Upper lobe of left lung (tissue), 6 donors: Measurements from ENCODE around the gene CEP152. TPM values are rescaled to one million over a fixed set of nuclear protein-coding genes. Genes with fewer than 3 reads are reported as not detected.

Source experiments
- ATAC-seq, 2 donors: fragments of 200-7000 bp; cut with Tn5 transposase; one replicate each; pipeline ENCODE4 v1.9.1; 2022; ENCODE audit warnings: mild to moderate bottlenecking in 2 of 2, moderate library complexity in 2 of 2; ENCODE audit not compliant: low FRiP score in 2 of 2
- DNase-seq, 2 donors: peaks; one replicate each; pipeline ENCODE4 v3.0.0-alpha.2; 2019 to 2020
- H3K27ac ChIP-seq, 4 donors: fragments of 200-600 bp; sonication (generic); one replicate each; pipeline ENCODE4 v1.5.1; 2016 to 2019
- H3K27me3 ChIP-seq, 4 donors: fragments of 200-600 bp; sonication (generic); one replicate each; pipeline ENCODE4 v1.5.1; 2017 to 2019
- H3K36me3 ChIP-seq, 4 donors: fragments of 200-600 bp; sonication (generic); one replicate each; pipeline ENCODE4 v1.5.1; 2016 to 2019
- H3K4me1 ChIP-seq, 4 donors: fragments of 200-600 bp; sonication (generic); one replicate each; pipeline ENCODE4 v1.5.1; 2018 to 2019
- H3K4me3 ChIP-seq, 4 donors: fragments of 200-600 bp; sonication (generic); one replicate each; pipeline ENCODE4 v1.5.1; 2017 to 2019; ENCODE audit warnings: mild to moderate bottlenecking in 2 of 4, moderate library complexity in 1 of 4
- H3K9me3 ChIP-seq, 4 donors: fragments of 200-600 bp; sonication (generic); one replicate each; pipeline ENCODE4 v1.5.1; 2018 to 2019
- EP300 ChIP-seq, 4 donors: sonication (generic); formaldehyde crosslinking; IDR thresholded peaks; one replicate each; pipeline ENCODE4 v1.5.1; 2017; ENCODE audit warnings: antibody characterized with exemption in 4 of 4, control low read depth in 2 of 4
- POLR2A ChIP-seq, 4 donors: fragments of 450-650 bp; IDR thresholded peaks; one replicate each; pipeline ENCODE4 v1.5.1; 2016 to 2017; ENCODE audit warnings: antibody characterized with exemption in 4 of 4, mild to moderate bottlenecking in 2 of 4
- POLR2AphosphoS5 ChIP-seq, 2 donors: sonication (generic); formaldehyde crosslinking; IDR thresholded peaks; one replicate each; pipeline ENCODE4 v1.5.1; 2017; ENCODE audit warnings: antibody characterized with exemption in 2 of 2
- WGBS, 2 donors: methylation state at CpG; one replicate each; pipeline ENCODE4 v1.1.5; 2017 to 2018; 5-methylcytosine and 5-hydroxymethylcytosine counted together
- total RNA-seq, 6 donors: library from RNA; depleted of rRNA in 4 of 6; stranded (reverse); fragments of >200 nt in 4 of 6; gene quantifications; one replicate each; pipeline versions ENCODE4 v1.1.0 to v1.2.1, GENCODE V29; 2016 to 2021
- TF ChIP-seq, protein P1 (sequence below), 6 experiments: fragments of 450-650 bp in 4 of 6; fragments of 200-600 bp in 2 of 6; sonication (generic) in 2 of 6; IDR thresholded peaks; one replicate each; pipeline ENCODE4 v1.5.1; 2016 to 2019; ENCODE audit warnings: antibody characterized with exemption in 6 of 6
- donor health status: DM: no; HTN: no; CAD: no; lungs with moderate emphysema.
- donor health status: DM: no; HTN: yes; CAD: no; lungs with severe emphysema.

CEP152 gene
- total RNA-seq, 6 donors from 2014 or later = 2.3 to 58.9 (median 8.4) TPM

- Histone ChIP-seq H3K4me3 (no peak overlapping the region), H3K36me3 (no peaks in the 10 kb centered on the region), H3K9me3 (peaks cover 6 to 15% (median 11%) of the 10 kb centered on the region in 4 donors), H3K27ac (no peak overlapping the region), H3K4me1 (no peaks in the 10 kb centered on the region), H3K27me3 (no peaks in the 10 kb centered on the region)
- DNase-seq = no peak
- 75 to 79% methylated on average over 4 of the region's 4 CpGs for WGBS, 2 donors
- no peak for TF ChIP-seq POLR2A (IDR thresholded peaks at IDR 0.05)
- ATAC-seq = no peak
Measured at GRCh38 chr15:48719668-48720067, 91.2 kb downstream of the CEP152 start.

GRCh38 chr15:48718646-48719045, 92.2 kb downstream of the CEP152 start:
- DNase-seq = no peak

DNA sequence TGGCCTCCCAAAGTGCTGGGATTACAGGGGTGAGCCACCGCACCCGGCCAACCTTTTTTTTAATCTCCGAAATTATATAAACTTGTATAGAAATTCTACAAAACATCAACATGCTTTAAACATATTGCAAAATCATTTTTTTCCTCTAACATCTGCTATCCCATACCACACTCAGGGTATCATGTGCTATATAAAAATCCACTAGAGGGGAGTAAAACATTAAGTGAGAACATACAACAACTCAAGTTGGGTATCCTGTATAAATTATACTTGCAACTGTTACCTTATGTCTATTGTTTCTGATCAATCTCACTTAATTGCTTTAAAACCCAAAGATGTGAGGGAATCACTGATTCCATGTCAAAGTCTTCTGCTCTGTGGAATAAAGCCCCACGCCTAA, 93.4 kb downstream of the CEP152 start:
- Histone ChIP-seq H3K27me3 (no peaks in the 10 kb centered on the region), H3K4me3 (no peak overlapping the region), H3K4me1 (no peaks in the 10 kb centered on the region), H3K36me3 (no peaks in the 10 kb centered on the region), H3K9me3 (peaks cover 6 to 15% (median 11%) of the 10 kb centered on the region in 4 donors), H3K27ac (no peak overlapping the region)
- WGBS, 2 donors = 94 to 100% methylated on average over 4 of the region's 4 CpGs
- no peak for ATAC-seq
- no peak for DNase-seq
- TF ChIP-seq, protein P1, sequence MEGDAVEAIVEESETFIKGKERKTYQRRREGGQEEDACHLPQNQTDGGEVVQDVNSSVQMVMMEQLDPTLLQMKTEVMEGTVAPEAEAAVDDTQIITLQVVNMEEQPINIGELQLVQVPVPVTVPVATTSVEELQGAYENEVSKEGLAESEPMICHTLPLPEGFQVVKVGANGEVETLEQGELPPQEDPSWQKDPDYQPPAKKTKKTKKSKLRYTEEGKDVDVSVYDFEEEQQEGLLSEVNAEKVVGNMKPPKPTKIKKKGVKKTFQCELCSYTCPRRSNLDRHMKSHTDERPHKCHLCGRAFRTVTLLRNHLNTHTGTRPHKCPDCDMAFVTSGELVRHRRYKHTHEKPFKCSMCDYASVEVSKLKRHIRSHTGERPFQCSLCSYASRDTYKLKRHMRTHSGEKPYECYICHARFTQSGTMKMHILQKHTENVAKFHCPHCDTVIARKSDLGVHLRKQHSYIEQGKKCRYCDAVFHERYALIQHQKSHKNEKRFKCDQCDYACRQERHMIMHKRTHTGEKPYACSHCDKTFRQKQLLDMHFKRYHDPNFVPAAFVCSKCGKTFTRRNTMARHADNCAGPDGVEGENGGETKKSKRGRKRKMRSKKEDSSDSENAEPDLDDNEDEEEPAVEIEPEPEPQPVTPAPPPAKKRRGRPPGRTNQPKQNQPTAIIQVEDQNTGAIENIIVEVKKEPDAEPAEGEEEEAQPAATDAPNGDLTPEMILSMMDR (IDR thresholded peaks at IDR 0.05) = no peak
- no peak for TF ChIP-seq POLR2AphosphoS5 (IDR thresholded peaks at IDR 0.05)
- TF ChIP-seq POLR2A (IDR thresholded peaks at IDR 0.05) = no peak
- TF ChIP-seq EP300 (IDR thresholded peaks at IDR 0.05) = no peak

More at GRCh38 chr15:48718646-48719045, 92.2 kb downstream of the CEP152 start:
- Histone ChIP-seq H3K36me3 (no peaks in the 10 kb centered on the region), H3K4me3 (no peak overlapping the region), H3K27ac (no peak overlapping the region), H3K4me1 (no peaks in the 10 kb centered on the region), H3K27me3 (no peaks in the 10 kb centered on the region), H3K9me3 (peaks cover 6 to 15% (median 11%) of the 10 kb centered on the region in 4 donors)
- 71 to 83% methylated on average over 2 of the region's 2 CpGs for WGBS, 2 donors
- ATAC-seq = peak in 1 of 2 donors; percentile 77
- TF ChIP-seq, protein P1 (IDR thresholded peaks at IDR 0.05) = no peak
- TF ChIP-seq POLR2AphosphoS5 (IDR thresholded peaks at IDR 0.05) (no peak), EP300 (IDR thresholded peaks at IDR 0.05) (no peak), POLR2A (IDR thresholded peaks at IDR 0.05) (no peak)

- ATAC-seq (no peak), DNase-seq (no peak)
- no peak for TF ChIP-seq POLR2AphosphoS5 (IDR thresholded peaks at IDR 0.05)
- TF ChIP-seq, protein P1 (IDR thresholded peaks at IDR 0.05) = no peak
- no peak for TF ChIP-seq EP300 (IDR thresholded peaks at IDR 0.05)
- no peak for TF ChIP-seq POLR2A (IDR thresholded peaks at IDR 0.05)
- Histone ChIP-seq H3K36me3 (no peaks in the 10 kb centered on the region), H3K27me3 (no peaks in the 10 kb centered on the region), H3K4me1 (no peaks in the 10 kb centered on the region), H3K9me3 (peaks cover 6 to 15% (median 11%) of the 10 kb centered on the region in 4 donors), H3K4me3 (no peak overlapping the region), H3K27ac (no peak overlapping the region)
- WGBS, 2 donors = 63 to 67% methylated on average over 3 of the region's 3 CpGs
Measured at GRCh38 chr15:48712546-48712945, 98.3 kb downstream of the CEP152 start.

- H3K27me3 ChIP-seq = no peaks in the 10 kb centered on the region
- no peaks in the 10 kb centered on the region for H3K4me1 ChIP-seq
- no peak overlapping the region for H3K27ac ChIP-seq
- no peak for DNase-seq
- no peaks in the 10 kb centered on the region for H3K36me3 ChIP-seq
- TF ChIP-seq EP300 (IDR thresholded peaks at IDR 0.05) (no peak), POLR2A (IDR thresholded peaks at IDR 0.05) (no peak), POLR2AphosphoS5 (IDR thresholded peaks at IDR 0.05) (no peak)
- TF ChIP-seq, protein P1 (IDR thresholded peaks at IDR 0.05) = no peak
- 70 to 83% methylated on average over 4 of the region's 4 CpGs for WGBS, 2 donors
- no peak overlapping the region for H3K4me3 ChIP-seq
- ATAC-seq = no peak
- H3K9me3 ChIP-seq = peaks cover 3 to 9% (median 6%) of the 10 kb centered on the region in 4 donors
Measured at GRCh38 chr15:48710952-48711495, 99.8 kb downstream of the CEP152 start.
